HL-60/S4 (cell line): Measurements from ENCODE around the gene HAUS6.
"Not testable (repeated sequence)": the region's sequence is repeated elsewhere in the genome, so short reads cannot be mapped to it uniquely, and the experiment has no call there.

Experiments
- in situ Hi-C: fragments of 300-500 bp; cut with MboI; formaldehyde crosslinking; loops from 2 replicates; pipeline ENCODE4 v1.14.3; 2022; ENCODE audit warnings: low sequenced_read_pairs

Gene HAUS6

GRCh38 chr9:19119246-19119645, 16.5 kb upstream of the HAUS6 start:
- in situ Hi-C loops, result no loop called here

- in situ Hi-C loops, result no loop called here
These were observed 14.5 kb upstream of the HAUS6 start for GRCh38 chr9:19117039-19117716.

- in situ Hi-C loops, result no loop called here
These were observed 13.5 kb upstream of the HAUS6 start for GRCh38 chr9:19116107-19116790.

GRCh38 chr9:19114680-19115270, 12.1 kb upstream of the HAUS6 start:
- in situ Hi-C loops, result no loop called here

- in situ Hi-C loops, result no loop called here
These were observed 11.4 kb upstream of the HAUS6 start for GRCh38 chr9:19113964-19114679.

GRCh38 chr9:19113064-19113611, 10.4 kb upstream of the HAUS6 start:
- in situ Hi-C loops, result not testable (repeated sequence)

GRCh38 chr9:19108038-19108437, 5.3 kb upstream of the HAUS6 start:
- in situ Hi-C loops, result no loop called here

GRCh38 chr9:19104515-19105282, 2.0 kb upstream of the HAUS6 start:
- in situ Hi-C loops, result no loop called here

- in situ Hi-C loops, result no loop called here
These were observed 498 bp downstream of the HAUS6 start for GRCh38 chr9:19102181-19102630.

GRCh38 chr9:19101203-19101602, 1.5 kb downstream of the HAUS6 start:
- in situ Hi-C loops, result no loop called here

- in situ Hi-C loops, result not testable (repeated sequence)
These were observed 5.3 kb downstream of the HAUS6 start for GRCh38 chr9:19097431-19097830.

- in situ Hi-C loops, result no loop called here
These were observed 15.4 kb downstream of the HAUS6 start for GRCh38 chr9:19087106-19088000.

- in situ Hi-C loops, result no loop called here
These were observed 17.4 kb downstream of the HAUS6 start for GRCh38 chr9:19085295-19085694.

GRCh38 chr9:19074836-19075235, 27.9 kb downstream of the HAUS6 start:
- in situ Hi-C loops, result no loop called here

GRCh38 chr9:19074229-19074628, 28.5 kb downstream of the HAUS6 start:
- in situ Hi-C loops, result no loop called here

GRCh38 chr9:19057033-19057432, 45.7 kb downstream of the HAUS6 start:
- in situ Hi-C loops, result no loop called here

GRCh38 chr9:19050637-19051591, 51.8 kb downstream of the HAUS6 start:
- in situ Hi-C loops, result no loop called here

- in situ Hi-C loops, result no loop called here
These were observed 52.6 kb downstream of the HAUS6 start for GRCh38 chr9:19049917-19050636.
